OCI-LY1 (cell line): ENCODE data around the gene CDC73.

Experiments
- CTCF ChIP-seq: fragments of 200-600 bp; sonication (generic), shearing (Covaris generic); IDR thresholded peaks from 2 replicates; pipeline ENCODE4 v1.5.1; 2017; ENCODE audit warnings: mild to moderate bottlenecking, antibody characterized with exemption, low read length, moderate library complexity, mixed read lengths
- EZH2 ChIP-seq: fragments of 200-600 bp; sonication (generic), shearing (Covaris generic); IDR thresholded peaks from 2 replicates; pipeline ENCODE4 v1.8.0; 2017; ENCODE audit warnings: borderline replicate concordance, mixed run types, mild to moderate bottlenecking, antibody characterized with exemption, low read length, moderate library complexity, mixed read lengths

GRCh38 chr1:193156117-193156821, 34.4 kb downstream of the CDC73 start:
- TF ChIP-seq CTCF = no peak
- TF ChIP-seq EZH2 = no peak
